Stimulated activated CD8-positive, alpha-beta memory T cell treated with anti-CD3 and anti-CD28 coated beads, Interleukin-7, amount 100 ng/mL, for 4 hours (primary cell): Measurements from ENCODE around the gene SLMAP.
A peak's percentile ranks its signal among the peaks of the same experiment; 100 is the strongest.
"Not testable (repeated sequence)": the region's sequence is repeated elsewhere in the genome, so short reads cannot be mapped to it uniquely, and the experiment has no call there.

Experiments
- DNase-seq, 2 donors: peaks; one replicate each; pipeline ENCODE4 v3.0.0-alpha.2; 2020; ENCODE audit warnings: low read depth in 2 of 2

Gene SLMAP

GRCh38 chr3:57792198-57792597 is 36.1 kb downstream of the SLMAP start:
- no peak for DNase-seq

GRCh38 chr3:57793737-57794187 is 37.7 kb downstream of the SLMAP start:
- no peak for DNase-seq

GRCh38 chr3:57794501-57794900 is 38.4 kb downstream of the SLMAP start:
- DNase-seq, result no peak

- no peak for DNase-seq
Measured at GRCh38 chr3:57794951-57795350, 38.8 kb downstream of the SLMAP start.

GRCh38 chr3:57796261-57796660 is 40.2 kb downstream of the SLMAP start:
- DNase-seq, result no peak

- no peak for DNase-seq
Measured at GRCh38 chr3:57797701-57798487, 41.8 kb downstream of the SLMAP start.

GRCh38 chr3:57803647-57804081 is 47.6 kb downstream of the SLMAP start:
- DNase-seq, result no peak

GRCh38 chr3:57805266-57805665 is 49.2 kb downstream of the SLMAP start:
- DNase-seq, result no peak

- no peak for DNase-seq
Measured at GRCh38 chr3:57805674-57806073, 49.6 kb downstream of the SLMAP start.

GRCh38 chr3:57806195-57806594 is 50.1 kb downstream of the SLMAP start:
- not testable (repeated sequence) for DNase-seq

GRCh38 chr3:57808961-57809608 is 53.0 kb downstream of the SLMAP start:
- no peak for DNase-seq

- no peak for DNase-seq
Measured at GRCh38 chr3:57809609-57809968, 53.5 kb downstream of the SLMAP start.

GRCh38 chr3:57810048-57810447 is 53.9 kb downstream of the SLMAP start:
- DNase-seq, result no peak

GRCh38 chr3:57810471-57811137 is 54.5 kb downstream of the SLMAP start:
- DNase-seq, result no peak

GRCh38 chr3:57815036-57815435 is 58.9 kb downstream of the SLMAP start:
- peak; percentile 20 to 34 for DNase-seq

- DNase-seq, result no peak
Measured at GRCh38 chr3:57816471-57817095, 60.5 kb downstream of the SLMAP start.

GRCh38 chr3:57818772-57819171 is 62.7 kb downstream of the SLMAP start:
- no peak for DNase-seq

GRCh38 chr3:57820479-57820878 is 64.4 kb downstream of the SLMAP start:
- no peak for DNase-seq

- no peak for DNase-seq
Measured at GRCh38 chr3:57821765-57822164, 65.7 kb downstream of the SLMAP start.

GRCh38 chr3:57822686-57823085 is 66.6 kb downstream of the SLMAP start:
- DNase-seq, result no peak

GRCh38 chr3:57825116-57825515 is 69.0 kb downstream of the SLMAP start:
- DNase-seq, result no peak

GRCh38 chr3:57826245-57826951 is 70.3 kb downstream of the SLMAP start:
- no peak for DNase-seq
